CD14-positive monocyte (primary cell): ENCODE data around the gene CCNY. TPM values are rescaled to one million over a fixed set of nuclear protein-coding genes. Genes with fewer than 3 reads are reported as not detected.

Source experiments
- DNase-seq, 3 donors: peaks; one replicate each; pipeline ENCODE4 v3.0.0-alpha.2; 2011 to 2022
- H2AFZ ChIP-seq: 2 replicates; pipeline ENCODE4 v1.6.0; 2012; ENCODE audit warnings: mild to moderate bottlenecking, low read depth, low read length, inconsistent platforms; ENCODE audit not compliant: insufficient read depth, poor library complexity, severe bottlenecking
- H3K27ac ChIP-seq, 2 donors: 1 replicate in 1 of 2; 2 replicates in 1 of 2; pipeline ENCODE4 v1.5.1; 2012 to 2013; ENCODE audit warnings: low read length in 2 of 2, control low read depth in 1 of 2, inconsistent platforms in 1 of 2, low read depth in 1 of 2, mild to moderate bottlenecking in 1 of 2
- H3K27me3 ChIP-seq, 2 donors: one replicate each; pipeline versions ENCODE4 v1.6.0 to v1.6.1; 2011 to 2013; ENCODE audit warnings: low read length in 2 of 2; ENCODE audit not compliant: control insufficient read depth in 2 of 2, insufficient read depth in 2 of 2
- H3K36me3 ChIP-seq, 2 donors: replicated peaks in 1 of 2; 1 replicate in 1 of 2; 2 replicates in 1 of 2; pipeline versions ENCODE4 v1.5.1 to v1.6.1; 2012 to 2013; ENCODE audit warnings: low read length in 2 of 2, control low read depth in 1 of 2, inconsistent platforms in 1 of 2, mild to moderate bottlenecking in 1 of 2; ENCODE audit not compliant: insufficient read depth in 2 of 2, control insufficient read depth in 1 of 2
- H3K4me1 ChIP-seq, 2 donors: 1 replicate in 1 of 2; 2 replicates in 1 of 2; pipeline versions ENCODE4 v1.5.1 to v1.6.1; 2012 to 2013; ENCODE audit warnings: low read length in 2 of 2, control low read depth in 1 of 2, inconsistent platforms in 1 of 2, mild to moderate bottlenecking in 1 of 2, moderate library complexity in 1 of 2; ENCODE audit not compliant: insufficient read depth in 2 of 2, control insufficient read depth in 1 of 2
- H3K4me2 ChIP-seq: replicated peaks from 2 replicates; pipeline ENCODE3; 2012; ENCODE audit warnings: low read length, moderate library complexity, mild to moderate bottlenecking; ENCODE audit not compliant: poor library complexity, severe bottlenecking; ENCODE audit errors: extremely low read depth
- H3K4me3 ChIP-seq, 3 experiments: fragments of 200-600 bp in 1 of 3; sonication (generic) in 1 of 3; replicated peaks in 1 of 3; 1 replicate in 2 of 3; 2 replicates in 1 of 3; pipeline ENCODE4 v1.5.1; 2011 to 2013; ENCODE audit warnings: low read length in 3 of 3, mild to moderate bottlenecking in 3 of 3, control low read depth in 2 of 3, low read depth in 2 of 3, inconsistent platforms in 1 of 3, moderate library complexity in 1 of 3
- H3K79me2 ChIP-seq: 2 replicates; pipeline ENCODE4 v1.6.0; 2012; ENCODE audit warnings: mild to moderate bottlenecking, control low read depth, inconsistent platforms, low read length, moderate library complexity; ENCODE audit not compliant: insufficient read depth
- H3K9ac ChIP-seq: 2 replicates; pipeline ENCODE4 v1.6.0; 2017; ENCODE audit warnings: low read length, mild to moderate bottlenecking; ENCODE audit not compliant: insufficient read depth, poor library complexity, severe bottlenecking
- H3K9me3 ChIP-seq, 2 donors: replicated peaks in 1 of 2; 1 replicate in 1 of 2; 2 replicates in 1 of 2; pipeline versions ENCODE4 v1.5.1 to v1.6.1; 2012 to 2013; ENCODE audit warnings: low read length in 2 of 2, control low read depth in 1 of 2; ENCODE audit not compliant: control insufficient read depth in 1 of 2, insufficient read depth in 1 of 2
- H4K20me1 ChIP-seq: 2 replicates; pipeline ENCODE4 v1.6.0; 2012; ENCODE audit warnings: mild to moderate bottlenecking, low read length, control low read depth, moderate library complexity; ENCODE audit not compliant: insufficient read depth
- H3K27ac Mint-ChIP-seq, 7 donors: one replicate each; pipeline ENCODE4 v1.8.0; 2020; ENCODE audit warnings: mild to moderate bottlenecking in 7 of 7, mixed read lengths in 7 of 7, moderate library complexity in 6 of 7, inconsistent platforms in 2 of 7
- H3K27me3 Mint-ChIP-seq, 3 donors: one replicate each; pipeline ENCODE4 v1.8.0; 2021 to 2022; ENCODE audit warnings: low read depth in 3 of 3, mild to moderate bottlenecking in 3 of 3, mixed read lengths in 3 of 3, moderate library complexity in 3 of 3, inconsistent platforms in 1 of 3
- H3K36me3 Mint-ChIP-seq, 2 donors: one replicate each; pipeline ENCODE4 v1.8.0; 2020; ENCODE audit warnings: mixed read lengths in 2 of 2, inconsistent platforms in 1 of 2, mild to moderate bottlenecking in 1 of 2
- H3K4me1 Mint-ChIP-seq: one replicate; pipeline ENCODE4 v1.8.0; 2020; ENCODE audit warnings: mild to moderate bottlenecking, mixed read lengths
- H3K4me3 Mint-ChIP-seq, 2 donors: one replicate each; pipeline ENCODE4 v1.8.0; 2020; ENCODE audit warnings: mild to moderate bottlenecking in 2 of 2, mixed read lengths in 2 of 2, moderate library complexity in 1 of 2
- H3K9me3 Mint-ChIP-seq, 7 donors: one replicate each; pipeline ENCODE4 v1.8.0; 2020 to 2022; ENCODE audit warnings: mixed read lengths in 7 of 7, mild to moderate bottlenecking in 6 of 7, moderate library complexity in 6 of 7, inconsistent platforms in 2 of 7
- WGBS: methylation state at CpG from one replicate; pipeline ENCODE4 v1.1.5; 2013; ENCODE audit warnings: missing lambda C conversion rate; ENCODE audit not compliant: insufficient coverage; 5-methylcytosine and 5-hydroxymethylcytosine counted together
- intact Hi-C, 2 donors: fragments of 100-400 bp; cut with micrococcal nuclease; formaldehyde crosslinking; loops; one replicate each; pipeline versions ENCODE4 v1.15.0 to v1.15.1; 2023
- polyA plus RNA-seq, 3 donors: library from polyadenylated mRNA; depleted of rRNA in 1 of 3; unstranded in 2 of 3; stranded (reverse) in 1 of 3; fragments of 300-500 nt in 2 of 3; fragments of >200 nt in 1 of 3; fragmentation: Illumina TruSeq in 2 of 3; gene quantifications; 1 replicate in 2 of 3; 2 replicates in 1 of 3; pipeline ENCODE4 v1.2.3, GENCODE V29; 2012 to 2021
- TF ChIP-seq, protein P1 (sequence below): fragments of 200-600 bp; IDR thresholded peaks from one replicate; pipeline ENCODE4 v1.8.0; 2022; ENCODE audit warnings: antibody characterized with exemption, mild to moderate bottlenecking

Gene CCNY
- polyA plus RNA-seq, 3 donors, result 39.9 to 116 (median 64.8) TPM

DNA sequence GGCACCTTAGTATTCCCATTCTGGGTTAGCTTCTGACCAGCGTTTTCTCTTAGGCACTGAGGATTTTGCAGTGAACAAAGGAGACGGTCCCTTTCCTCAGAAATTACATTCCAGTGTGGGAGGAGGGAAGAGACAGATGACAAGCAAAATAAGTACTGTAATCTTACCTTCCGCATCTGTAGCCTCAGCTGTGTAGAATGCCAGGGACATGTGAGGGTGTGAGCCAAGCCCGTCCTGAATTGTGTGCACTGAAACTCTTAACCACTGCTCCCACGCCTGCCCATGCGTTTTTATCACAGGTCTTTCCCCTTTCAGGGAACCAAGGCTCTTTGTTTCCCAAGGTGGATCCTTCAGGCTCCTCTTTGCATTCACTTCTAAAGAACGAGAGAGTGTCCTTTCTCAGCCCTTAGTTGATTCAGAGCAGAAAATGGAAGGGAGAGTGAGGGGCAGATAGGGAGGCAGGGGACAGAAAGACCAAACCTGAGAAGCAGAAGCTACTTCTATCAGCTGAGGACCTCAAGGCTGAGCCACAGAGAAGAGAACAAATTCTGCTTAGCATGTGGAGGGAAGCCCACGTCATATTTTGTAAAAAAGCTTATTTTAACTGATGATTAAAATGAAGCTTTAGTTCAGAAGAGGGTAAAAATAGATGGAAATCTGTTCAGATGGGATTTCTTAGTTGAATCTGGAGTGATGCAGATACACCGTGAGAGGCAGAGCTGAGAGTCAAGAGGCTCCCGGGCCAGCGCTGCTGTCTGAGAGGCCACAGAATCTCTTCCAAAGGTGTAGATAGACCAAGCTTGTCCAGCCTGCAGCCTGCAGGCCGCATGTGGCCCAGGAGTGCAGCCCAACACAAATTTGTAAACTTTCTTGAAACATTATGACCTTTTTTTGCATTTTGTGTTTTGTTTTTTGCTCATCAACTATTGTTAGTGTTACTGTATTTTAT is 122.5 kb downstream of the CCNY start:
- Mint-ChIP-seq H3K27me3 (peaks cover 0 to 2% (median 0%) of the 10 kb centered on the region in 3 donors), H3K27ac (peak overlapping the region in 6 of 7 donors; percentile 6 to 46 (median 24)), H3K36me3 (peaks cover 9 to 17% of the 10 kb centered on the region in 2 donors), H3K4me3 (no peak overlapping the region), H3K9me3 (no peaks in the 10 kb centered on the region), H3K4me1 (peaks cover 71% of the 10 kb centered on the region)
- Histone ChIP-seq H3K4me3 (no peak overlapping the region), H3K4me1 (peaks cover 47 to 65% of the 10 kb centered on the region in 2 donors), H3K9ac (no peak overlapping the region), H3K79me2 (peaks cover 100% of the 10 kb centered on the region), H3K4me2 (no peak overlapping the region), H3K27me3 (no peaks in the 10 kb centered on the region), H2AFZ (no peak overlapping the region), H4K20me1 (peaks cover 84% of the 10 kb centered on the region), H3K36me3 (no peaks in the 10 kb centered on the region), H3K27ac (peak overlapping the region in 1 of 2 donors; percentile 17), H3K9me3 (no peaks in the 10 kb centered on the region)
- DNase-seq, result no peak
- 94% methylated on average over 2 of the region's 12 CpGs for WGBS
- TF ChIP-seq, protein P1, sequence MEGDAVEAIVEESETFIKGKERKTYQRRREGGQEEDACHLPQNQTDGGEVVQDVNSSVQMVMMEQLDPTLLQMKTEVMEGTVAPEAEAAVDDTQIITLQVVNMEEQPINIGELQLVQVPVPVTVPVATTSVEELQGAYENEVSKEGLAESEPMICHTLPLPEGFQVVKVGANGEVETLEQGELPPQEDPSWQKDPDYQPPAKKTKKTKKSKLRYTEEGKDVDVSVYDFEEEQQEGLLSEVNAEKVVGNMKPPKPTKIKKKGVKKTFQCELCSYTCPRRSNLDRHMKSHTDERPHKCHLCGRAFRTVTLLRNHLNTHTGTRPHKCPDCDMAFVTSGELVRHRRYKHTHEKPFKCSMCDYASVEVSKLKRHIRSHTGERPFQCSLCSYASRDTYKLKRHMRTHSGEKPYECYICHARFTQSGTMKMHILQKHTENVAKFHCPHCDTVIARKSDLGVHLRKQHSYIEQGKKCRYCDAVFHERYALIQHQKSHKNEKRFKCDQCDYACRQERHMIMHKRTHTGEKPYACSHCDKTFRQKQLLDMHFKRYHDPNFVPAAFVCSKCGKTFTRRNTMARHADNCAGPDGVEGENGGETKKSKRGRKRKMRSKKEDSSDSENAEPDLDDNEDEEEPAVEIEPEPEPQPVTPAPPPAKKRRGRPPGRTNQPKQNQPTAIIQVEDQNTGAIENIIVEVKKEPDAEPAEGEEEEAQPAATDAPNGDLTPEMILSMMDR, result no peak
- intact Hi-C loops, result loop anchor here in 1 of 2 donors (10.0 kb wide), 2 partner anchors 84 to 264 kb away; no protein-coding TSS in a partner anchor

DNA sequence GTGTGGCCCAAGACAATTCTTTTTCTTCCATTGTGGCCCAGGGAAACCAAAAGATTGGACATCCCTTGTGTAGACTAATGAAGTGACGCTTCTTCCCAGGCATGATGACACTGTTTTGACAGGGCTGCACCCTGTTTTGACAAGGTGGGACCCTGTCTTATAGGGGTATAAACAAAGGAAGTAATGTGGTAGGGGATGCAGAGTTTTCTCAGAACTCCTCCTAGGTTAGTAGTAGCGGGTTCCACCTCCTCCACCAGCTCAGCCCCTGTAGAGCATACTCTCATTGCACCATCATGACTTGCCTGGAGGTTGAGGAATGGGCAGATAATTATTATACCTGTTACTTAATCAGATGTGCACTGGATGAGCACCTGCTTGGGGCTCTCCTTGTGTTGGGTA is 123.1 kb downstream of the CCNY start:
- Histone ChIP-seq H4K20me1 (peaks cover 85% of the 10 kb centered on the region), H3K36me3 (no peaks in the 10 kb centered on the region), H3K27me3 (no peaks in the 10 kb centered on the region), H3K4me1 (peaks cover 47 to 65% of the 10 kb centered on the region in 2 donors), H3K4me3 (no peak overlapping the region), H3K4me2 (no peak overlapping the region), H2AFZ (no peak overlapping the region), H3K9me3 (no peaks in the 10 kb centered on the region), H3K79me2 (peaks cover 100% of the 10 kb centered on the region), H3K9ac (no peak overlapping the region), H3K27ac (no peak overlapping the region)
- no peaks in the 10 kb centered on the region for H3K9me3 Mint-ChIP-seq
- no peak overlapping the region for H3K4me3 Mint-ChIP-seq
- DNase-seq, result no peak
- TF ChIP-seq, protein P1, result no peak
- peaks cover 9 to 17% of the 10 kb centered on the region in 2 donors for H3K36me3 Mint-ChIP-seq
- WGBS, result no CpG with 5 or more reads among the region's 2 CpGs
- peak overlapping the region in 5 of 7 donors; percentile 6 to 73 (median 19) for H3K27ac Mint-ChIP-seq
- peaks cover 64% of the 10 kb centered on the region for H3K4me1 Mint-ChIP-seq
- peaks cover 0 to 2% (median 0%) of the 10 kb centered on the region in 3 donors for H3K27me3 Mint-ChIP-seq
- intact Hi-C loops, result loop anchor here in 1 of 2 donors (10.0 kb wide), 2 partner anchors 85 to 265 kb away; no protein-coding TSS in a partner anchor
